WERI-Rb-1 (cell line): ENCODE measurements around the gene ARRB2.

Source experiments
- DNase-seq: peaks from one replicate; pipeline ENCODE4 v3.0.0-alpha.2; 2020
- H3K27ac ChIP-seq: fragments of 250-450 bp; sonication (Bioruptor Pico); 2 replicates; pipeline ENCODE4 v1.5.1; 2020; ENCODE audit warnings: mild to moderate bottlenecking, moderate library complexity
- H3K27me3 ChIP-seq: fragments of 250-450 bp; sonication (Bioruptor Pico); 2 replicates; pipeline ENCODE4 v1.5.1; 2021; ENCODE audit warnings: mild to moderate bottlenecking, low read depth, moderate library complexity; ENCODE audit not compliant: insufficient read depth, severe bottlenecking
- H3K36me3 ChIP-seq: fragments of 250-450 bp; sonication (Bioruptor Pico); 2 replicates; pipeline ENCODE4 v1.5.1; 2020; ENCODE audit warnings: mild to moderate bottlenecking, moderate library complexity
- H3K4me3 ChIP-seq: 2 replicates; pipeline ENCODE4 v1.5.1; 2011; ENCODE audit warnings: low read depth, mild to moderate bottlenecking, control low read depth, low read length
- H3K9me3 ChIP-seq: fragments of 250-450 bp; sonication (Bioruptor Pico); 2 replicates; pipeline ENCODE4 v1.5.1; 2021; ENCODE audit warnings: mild to moderate bottlenecking, moderate library complexity; ENCODE audit not compliant: severe bottlenecking
- TF ChIP-seq, protein P1 (sequence below): IDR thresholded peaks from 2 replicates; pipeline ENCODE4 v1.5.1; 2011; ENCODE audit warnings: low read depth, mild to moderate bottlenecking, control low read depth, inconsistent platforms, low read length

Gene ARRB2

DNA sequence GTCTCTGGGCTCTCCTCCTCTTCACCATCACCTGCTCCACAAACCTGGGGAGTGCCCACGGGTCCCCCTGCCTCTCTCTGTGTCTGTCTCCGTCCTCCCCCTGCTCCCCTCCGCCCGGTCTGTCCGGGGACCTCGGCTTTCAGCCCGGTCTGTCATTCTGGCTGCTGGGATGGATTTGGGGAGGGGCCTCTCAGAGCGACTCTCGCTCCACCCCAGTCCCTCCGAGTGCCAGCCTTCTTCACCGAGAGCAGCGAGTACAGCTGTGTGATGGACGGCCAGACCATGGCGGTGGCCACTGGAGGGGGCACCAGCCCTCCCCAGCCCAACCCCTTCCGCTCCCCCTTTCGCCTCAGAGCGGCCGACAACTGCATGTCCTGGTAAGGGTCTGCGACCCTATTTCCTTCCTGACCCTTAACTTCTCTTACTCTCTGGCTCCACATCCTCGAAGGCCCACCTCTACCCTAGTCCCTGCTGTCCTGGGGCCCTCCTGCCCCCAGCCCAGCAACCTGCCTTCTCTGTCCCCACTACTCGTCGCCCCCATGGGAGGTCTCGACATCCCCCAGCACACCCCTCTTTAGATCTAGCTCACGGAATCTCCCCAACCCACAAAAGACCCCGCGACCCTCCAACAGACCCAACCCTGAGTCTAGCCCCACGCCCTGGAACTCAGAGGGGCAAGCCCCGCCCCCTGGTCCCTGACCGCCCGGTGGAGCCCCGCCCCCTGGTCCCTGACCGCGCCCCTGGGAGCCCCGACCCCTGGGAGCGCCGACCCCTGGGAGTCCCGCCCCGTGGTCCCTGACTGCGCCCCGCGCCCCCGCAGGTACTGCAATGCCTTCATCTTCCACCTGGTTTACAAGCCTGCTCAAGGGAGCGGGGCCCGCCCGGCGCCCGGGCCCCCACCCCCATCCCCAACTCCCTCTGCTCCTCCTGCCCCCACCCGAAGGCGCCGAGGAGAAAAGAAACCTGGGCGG, 34.9 kb downstream of the ARRB2 start:
- no peaks in the 10 kb centered on the region for H3K9me3 ChIP-seq
- H3K27ac ChIP-seq = no peak overlapping the region
- no peak overlapping the region for H3K4me3 ChIP-seq
- no peaks in the 10 kb centered on the region for H3K36me3 ChIP-seq
- H3K27me3 ChIP-seq = peaks cover 2% of the 10 kb centered on the region
- TF ChIP-seq, protein P1, sequence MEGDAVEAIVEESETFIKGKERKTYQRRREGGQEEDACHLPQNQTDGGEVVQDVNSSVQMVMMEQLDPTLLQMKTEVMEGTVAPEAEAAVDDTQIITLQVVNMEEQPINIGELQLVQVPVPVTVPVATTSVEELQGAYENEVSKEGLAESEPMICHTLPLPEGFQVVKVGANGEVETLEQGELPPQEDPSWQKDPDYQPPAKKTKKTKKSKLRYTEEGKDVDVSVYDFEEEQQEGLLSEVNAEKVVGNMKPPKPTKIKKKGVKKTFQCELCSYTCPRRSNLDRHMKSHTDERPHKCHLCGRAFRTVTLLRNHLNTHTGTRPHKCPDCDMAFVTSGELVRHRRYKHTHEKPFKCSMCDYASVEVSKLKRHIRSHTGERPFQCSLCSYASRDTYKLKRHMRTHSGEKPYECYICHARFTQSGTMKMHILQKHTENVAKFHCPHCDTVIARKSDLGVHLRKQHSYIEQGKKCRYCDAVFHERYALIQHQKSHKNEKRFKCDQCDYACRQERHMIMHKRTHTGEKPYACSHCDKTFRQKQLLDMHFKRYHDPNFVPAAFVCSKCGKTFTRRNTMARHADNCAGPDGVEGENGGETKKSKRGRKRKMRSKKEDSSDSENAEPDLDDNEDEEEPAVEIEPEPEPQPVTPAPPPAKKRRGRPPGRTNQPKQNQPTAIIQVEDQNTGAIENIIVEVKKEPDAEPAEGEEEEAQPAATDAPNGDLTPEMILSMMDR = no peak
- DNase-seq = no peak

- Histone ChIP-seq H3K27me3 (no peaks in the 10 kb centered on the region), H3K27ac (no peak overlapping the region), H3K36me3 (no peaks in the 10 kb centered on the region), H3K9me3 (no peaks in the 10 kb centered on the region), H3K4me3 (no peak overlapping the region)
- TF ChIP-seq, protein P1 = no peak
- no peak for DNase-seq
Observed at GRCh38 chr17:4747847-4748246, 37.4 kb downstream of the ARRB2 start.

DNA sequence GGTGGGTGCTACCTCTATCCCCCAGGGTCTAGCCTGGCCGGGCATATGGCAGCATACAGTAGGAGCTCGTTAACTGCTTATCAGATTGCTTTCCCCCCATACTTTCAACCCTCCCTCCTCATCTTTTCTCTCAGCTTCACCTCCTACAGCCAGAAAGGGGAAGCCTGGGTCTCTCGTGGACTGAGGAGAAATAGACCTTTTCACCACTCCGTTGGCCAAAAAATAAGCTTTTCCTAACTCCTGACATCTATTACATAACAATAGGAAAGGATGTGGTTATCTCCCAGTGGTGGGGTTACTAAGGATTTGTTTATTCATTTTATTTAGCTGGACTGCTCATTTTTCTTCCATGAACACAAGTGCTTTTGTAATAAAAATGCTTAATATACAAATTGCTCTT, 38.3 kb downstream of the ARRB2 start:
- H3K9me3 ChIP-seq = no peaks in the 10 kb centered on the region
- no peak for DNase-seq
- H3K4me3 ChIP-seq = no peak overlapping the region
- H3K27me3 ChIP-seq = no peaks in the 10 kb centered on the region
- no peaks in the 10 kb centered on the region for H3K36me3 ChIP-seq
- TF ChIP-seq, protein P1 = no peak
- H3K27ac ChIP-seq = no peak overlapping the region

DNA sequence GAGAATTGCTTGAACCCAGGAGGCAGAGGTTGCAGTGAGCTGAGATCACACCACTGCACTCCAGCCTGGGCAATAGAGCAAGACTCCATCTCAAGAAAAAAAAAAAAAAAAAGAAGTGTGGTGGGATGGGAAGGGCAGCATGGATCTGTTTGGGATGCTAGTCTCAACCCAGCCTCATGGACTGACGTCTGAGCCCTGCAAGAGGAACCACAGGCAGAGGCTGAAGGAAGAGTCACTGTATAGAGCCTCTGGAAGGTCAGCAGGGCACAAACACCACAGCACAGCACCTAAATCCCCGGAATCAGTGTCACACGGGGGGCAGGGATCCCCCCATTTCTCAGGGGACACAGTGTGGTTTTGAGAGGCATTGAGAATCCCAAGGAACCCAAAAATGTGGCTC, 40.2 kb downstream of the ARRB2 start:
- H3K27ac ChIP-seq = no peak overlapping the region
- no peak for DNase-seq
- TF ChIP-seq, protein P1 = no peak
- H3K9me3 ChIP-seq = no peaks in the 10 kb centered on the region
- no peaks in the 10 kb centered on the region for H3K27me3 ChIP-seq
- no peak overlapping the region for H3K4me3 ChIP-seq
- H3K36me3 ChIP-seq = no peaks in the 10 kb centered on the region

- no peak for DNase-seq
- Histone ChIP-seq H3K9me3 (no peaks in the 10 kb centered on the region), H3K4me3 (no peak overlapping the region), H3K36me3 (no peaks in the 10 kb centered on the region), H3K27me3 (no peaks in the 10 kb centered on the region), H3K27ac (no peak overlapping the region)
- TF ChIP-seq, protein P1 = no peak
Observed at GRCh38 chr17:4751932-4752331, 41.5 kb downstream of the ARRB2 start.
